ENCODE data around the gene CALD1.

CALD1 gene

GRCh38 chr7:134879815-134880475 is 100.5 kb downstream of the CALD1 start:
- TF ChIP-seq CTCF (IDR thresholded peaks at IDR 0.05; ENCODE audit: unreplicated experiment in 3 of 3): no peak
- no peak overlapping the region for H3K27ac Mint-ChIP-seq
- H3K4me1 Mint-ChIP-seq: peaks cover 39% of the 10 kb centered on the region
- no peaks in the 10 kb centered on the region for H3K27me3 Mint-ChIP-seq (ENCODE audit: low read depth)
- no peak overlapping the region for H3K4me3 Mint-ChIP-seq
- no peaks in the 10 kb centered on the region for H3K36me3 Mint-ChIP-seq (ENCODE audit: low read depth)
- no peaks in the 10 kb centered on the region for H3K9me3 Mint-ChIP-seq

- H3K27me3 Mint-ChIP-seq (ENCODE audit: low read depth): no peaks in the 10 kb centered on the region
- H3K27ac Mint-ChIP-seq: no peak overlapping the region
- no peak overlapping the region for H3K4me3 Mint-ChIP-seq
- peaks cover 48% of the 10 kb centered on the region for H3K4me1 Mint-ChIP-seq
- no peaks in the 10 kb centered on the region for H3K9me3 Mint-ChIP-seq
- no peak for TF ChIP-seq CTCF (IDR thresholded peaks at IDR 0.05; ENCODE audit: unreplicated experiment in 3 of 3)
- H3K36me3 Mint-ChIP-seq (ENCODE audit: low read depth): no peaks in the 10 kb centered on the region
Observed at GRCh38 chr7:134882481-134882880, 103.0 kb downstream of the CALD1 start.

GRCh38 chr7:134885967-134886352 is 106.5 kb downstream of the CALD1 start:
- Mint-ChIP-seq H3K4me3 (no peak overlapping the region), H3K4me1 (peaks cover 56% of the 10 kb centered on the region), H3K27ac (peak overlapping the region; percentile 71 to 86 (median 83)), H3K9me3 (no peaks in the 10 kb centered on the region), H3K36me3 (ENCODE audit: low read depth) (no peaks in the 10 kb centered on the region), H3K27me3 (ENCODE audit: low read depth) (no peaks in the 10 kb centered on the region)
- TF ChIP-seq CTCF (IDR thresholded peaks at IDR 0.05; ENCODE audit: unreplicated experiment in 3 of 3): no peak

GRCh38 chr7:134886353-134887057 is 107.1 kb downstream of the CALD1 start:
- peaks cover 61% of the 10 kb centered on the region for H3K4me1 Mint-ChIP-seq
- TF ChIP-seq CTCF (IDR thresholded peaks at IDR 0.05; ENCODE audit: unreplicated experiment in 3 of 3): no peak
- no peak overlapping the region for H3K4me3 Mint-ChIP-seq
- H3K27ac Mint-ChIP-seq: peak overlapping the region; percentile 71 to 86 (median 83)
- no peaks in the 10 kb centered on the region for H3K36me3 Mint-ChIP-seq (ENCODE audit: low read depth)
- no peaks in the 10 kb centered on the region for H3K9me3 Mint-ChIP-seq
- no peaks in the 10 kb centered on the region for H3K27me3 Mint-ChIP-seq (ENCODE audit: low read depth)

GRCh38 chr7:134887523-134887922 is 108.1 kb downstream of the CALD1 start:
- Mint-ChIP-seq H3K4me3 (no peak overlapping the region), H3K27me3 (ENCODE audit: low read depth) (no peaks in the 10 kb centered on the region), H3K4me1 (peaks cover 59% of the 10 kb centered on the region), H3K27ac (peak overlapping the region; percentile 47 to 83 (median 58)), H3K9me3 (no peaks in the 10 kb centered on the region), H3K36me3 (ENCODE audit: low read depth) (no peaks in the 10 kb centered on the region)
- TF ChIP-seq CTCF (IDR thresholded peaks at IDR 0.05; ENCODE audit: unreplicated experiment in 3 of 3): no peak
